BJ (cell line): ENCODE data around the gene MMP24. TPM values are rescaled to one million over a fixed set of nuclear protein-coding genes. Genes with fewer than 3 reads are reported as not detected.

Experiments used
- CTCF ChIA-PET: fragments of 350-600 bp; formaldehyde crosslinking; extraction: SDS; loops from one replicate; lab custom pipeline; 2021; ENCODE audit warnings: antibody characterized with exemption, inconsistent platforms; lab: Yijun Ruan, JAX
- POLR2A ChIA-PET: fragments of 300-600 bp; sonication (Branson Sonifier 250); formaldehyde crosslinking; extraction: SDS; loops from one replicate; lab custom pipeline; 2021; ENCODE audit warnings: antibody characterized with exemption; lab: Charles Lee
- DNase-seq: peaks from one replicate; pipeline ENCODE4 v3.0.0-alpha.2; 2011; ENCODE audit warnings: low read depth
- H3K27me3 ChIP-seq: 2 replicates; pipeline ENCODE4 v1.6.0; 2011; ENCODE audit warnings: low read length; ENCODE audit not compliant: control insufficient read depth, insufficient read depth
- H3K36me3 ChIP-seq: 2 replicates; pipeline ENCODE4 v1.5.1; 2011; ENCODE audit warnings: low read length; ENCODE audit not compliant: control insufficient read depth, insufficient read depth
- H3K4me3 ChIP-seq: 2 replicates; pipeline ENCODE4 v1.5.1; 2011; ENCODE audit warnings: low read depth, mild to moderate bottlenecking, control low read depth, low read length
- CTCF ChIP-seq: IDR thresholded peaks from 2 replicates; pipeline ENCODE4 v1.5.1; 2011; ENCODE audit warnings: low read depth, mild to moderate bottlenecking, control low read depth, inconsistent platforms, low read length, moderate library complexity; ENCODE audit not compliant: insufficient read depth
- polyA plus RNA-seq: library from polyadenylated mRNA; depleted of rRNA; stranded (reverse); fragments of >200 nt; gene quantifications from 2 replicates; pipeline ENCODE4 v1.2.3, GENCODE V29; 2011

Gene MMP24
- polyA plus RNA-seq, 1 experiment: 2.3 TPM

DNA sequence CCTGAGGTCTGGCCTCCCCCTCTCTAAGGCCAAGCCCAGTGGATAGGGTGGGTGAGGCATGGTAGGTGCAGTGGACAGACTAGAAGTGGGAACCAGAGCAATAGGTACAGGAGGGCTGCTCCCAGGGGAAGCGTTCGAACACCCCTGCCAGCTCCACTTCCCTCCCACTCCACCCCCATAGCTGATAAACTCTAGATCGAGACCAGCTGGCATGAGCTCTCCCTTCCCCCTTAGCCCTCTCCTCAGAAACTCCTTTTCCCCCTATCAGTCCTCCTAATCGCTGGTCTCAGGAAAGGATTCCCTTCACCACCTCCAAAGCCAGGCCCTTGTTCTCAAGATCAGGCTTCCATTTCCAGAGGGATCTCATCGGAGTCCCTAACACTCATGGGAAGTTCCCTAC lies 71.8 kb downstream of the MMP24 start:
- ChIA-PET CTCF (interaction anchor here (1.1 to 15.0 kb wide), 2 partner anchors 20 to 144 kb away, joined by 3 to 392 read pairs; partner anchors contain the start of gene GDF5), POLR2A (no interaction called here)
- TF ChIP-seq CTCF: no peak
- Histone ChIP-seq H3K4me3 (no peak overlapping the region), H3K36me3 (no peaks in the 10 kb centered on the region), H3K27me3 (peaks cover 4% of the 10 kb centered on the region)
- no peak for DNase-seq

GRCh38 chr20:35299780-35300179 lies 73.3 kb downstream of the MMP24 start:
- Histone ChIP-seq H3K4me3 (no peak overlapping the region), H3K27me3 (no peaks in the 10 kb centered on the region; the same call in 1 of the 2 replicates), H3K36me3 (no peaks in the 10 kb centered on the region; the same call in 1 of the 2 replicates)
- TF ChIP-seq CTCF: no peak
- ChIA-PET CTCF (interaction anchor here (1.0 to 15.0 kb wide), 3 partner anchors 9 to 153 kb away, joined by 6 to 392 read pairs (median 6); partner anchors contain the start of genes EDEM2 and GDF5), POLR2A (no interaction called here)
- DNase-seq: no peak

- ChIA-PET POLR2A (no interaction called here), CTCF (interaction anchor here (1.2 to 15.0 kb wide), 3 partner anchors 20 to 154 kb away, joined by 6 to 392 read pairs (median 85); partner anchors contain the start of genes EDEM2 and GDF5)
- no peak for TF ChIP-seq CTCF
- no peak for DNase-seq
- Histone ChIP-seq H3K4me3 (no peak overlapping the region), H3K36me3 (no peaks in the 10 kb centered on the region; the same call in 1 of the 2 replicates), H3K27me3 (no peaks in the 10 kb centered on the region)
These were observed 74.2 kb downstream of the MMP24 start for GRCh38 chr20:35300469-35301262.

- POLR2A ChIA-PET: no interaction called here
These were observed 74.9 kb downstream of the MMP24 start for GRCh38 chr20:35301426-35301825.

More at GRCh38 chr20:35301426-35301825, 74.9 kb downstream of the MMP24 start:
- CTCF ChIA-PET: interaction anchor here (7.3 to 15.0 kb wide), 2 partner anchors 19 to 141 kb away, joined by 85 to 392 read pairs; partner anchors contain the start of gene GDF5
- DNase-seq: no peak
- H3K4me3 ChIP-seq: no peak overlapping the region
- TF ChIP-seq CTCF: no peak
- H3K27me3 ChIP-seq: no peaks in the 10 kb centered on the region
- H3K36me3 ChIP-seq: no peaks in the 10 kb centered on the region; the same call in 1 of the 2 replicates
